Type B pancreatic cell (in vitro differentiated cells): Measurements from ENCODE around the gene CACNG1. TPM values are rescaled to one million over a fixed set of nuclear protein-coding genes. Genes with fewer than 3 reads are reported as not detected.

ENCODE experiments used
- total RNA-seq: library from RNA; stranded (reverse); gene quantifications from 2 replicates; pipeline ENCODE4 v1.2.1, GENCODE V29; 2021; ENCODE audit warnings: low replicate concordance

CACNG1 gene
- total RNA-seq, 1 donor from 2014 or later, result 0.24 TPM

Other genes with a start within 250 kb of the CACNG1 start
- 0.68 TPM in 1 of 2 replicates, not detected in the other for gene CACNG5, start 209.4 kb upstream of the CACNG1 start, total RNA-seq
- gene CACNG4, start 79.8 kb upstream of the CACNG1 start, total RNA-seq, result 27.5 and 32.1 TPM in 2 replicates
- 55.1 and 57.3 TPM in 2 replicates for gene HELZ, start 200.6 kb downstream of the CACNG1 start, total RNA-seq